Measurements from ENCODE around the gene LRRK2.

LRRK2 gene

GRCh38 chr12:40183715-40184114 lies 41.1 kb upstream of the LRRK2 start:
- no peak for DNase-seq (ENCODE audit: low spot score)
- H3K27me3 ChIP-seq (ENCODE audit: insufficient read depth, poor library complexity, severe bottlenecking) = no peaks in the 10 kb centered on the region
- H3K9me3 ChIP-seq (ENCODE audit: severe bottlenecking) = no peaks in the 10 kb centered on the region
- no peaks in the 10 kb centered on the region for H3K4me1 ChIP-seq (ENCODE audit: insufficient read depth, poor library complexity, severe bottlenecking)
- no peak for ATAC-seq (ENCODE audit: low read depth)
- TF ChIP-seq CTCF (IDR thresholded peaks at IDR 0.05; ENCODE audit: poor library complexity, severe bottlenecking) = no peak
- H3K27ac ChIP-seq (ENCODE audit: poor library complexity, severe bottlenecking) = no peak overlapping the region
- no peak overlapping the region for H3K4me3 ChIP-seq (ENCODE audit: severe bottlenecking)
- H3K36me3 ChIP-seq (ENCODE audit: low read depth) = no peaks in the 10 kb centered on the region

GRCh38 chr12:40184493-40185302 lies 40.1 kb upstream of the LRRK2 start:
- no peak overlapping the region for H3K4me3 ChIP-seq (ENCODE audit: severe bottlenecking)

GRCh38 chr12:40185303-40185693 lies 39.5 kb upstream of the LRRK2 start:
- TF ChIP-seq CTCF (IDR thresholded peaks at IDR 0.05; ENCODE audit: poor library complexity, severe bottlenecking) = no peak
- peaks cover 3% of the 10 kb centered on the region for H3K9me3 ChIP-seq (ENCODE audit: severe bottlenecking)
- no peak overlapping the region for H3K4me3 ChIP-seq (ENCODE audit: severe bottlenecking)
- no peaks in the 10 kb centered on the region for H3K36me3 ChIP-seq (ENCODE audit: low read depth)
- ATAC-seq (ENCODE audit: low read depth) (no peak), DNase-seq (ENCODE audit: low spot score) (no peak)
- no peak overlapping the region for H3K27ac ChIP-seq (ENCODE audit: poor library complexity, severe bottlenecking)
- no peaks in the 10 kb centered on the region for H3K4me1 ChIP-seq (ENCODE audit: insufficient read depth, poor library complexity, severe bottlenecking)
- no peaks in the 10 kb centered on the region for H3K27me3 ChIP-seq (ENCODE audit: insufficient read depth, poor library complexity, severe bottlenecking)

More at GRCh38 chr12:40184493-40185302, 40.1 kb upstream of the LRRK2 start:
- no peaks in the 10 kb centered on the region for H3K4me1 ChIP-seq (ENCODE audit: insufficient read depth, poor library complexity, severe bottlenecking)
- DNase-seq (ENCODE audit: low spot score) (no peak), ATAC-seq (ENCODE audit: low read depth) (no peak)
- no peak overlapping the region for H3K27ac ChIP-seq (ENCODE audit: poor library complexity, severe bottlenecking)
- no peaks in the 10 kb centered on the region for H3K36me3 ChIP-seq (ENCODE audit: low read depth)
- H3K27me3 ChIP-seq (ENCODE audit: insufficient read depth, poor library complexity, severe bottlenecking) = no peaks in the 10 kb centered on the region
- TF ChIP-seq CTCF (IDR thresholded peaks at IDR 0.05; ENCODE audit: poor library complexity, severe bottlenecking) = no peak
- H3K9me3 ChIP-seq (ENCODE audit: severe bottlenecking) = peaks cover 3% of the 10 kb centered on the region

- no peak for TF ChIP-seq CTCF (IDR thresholded peaks at IDR 0.05; ENCODE audit: poor library complexity, severe bottlenecking)
- DNase-seq (ENCODE audit: low spot score) (no peak), ATAC-seq (ENCODE audit: low read depth) (no peak)
- no peak overlapping the region for H3K27ac ChIP-seq (ENCODE audit: poor library complexity, severe bottlenecking)
- H3K9me3 ChIP-seq (ENCODE audit: severe bottlenecking) = peaks cover 3% of the 10 kb centered on the region
- no peaks in the 10 kb centered on the region for H3K4me1 ChIP-seq (ENCODE audit: insufficient read depth, poor library complexity, severe bottlenecking)
- H3K27me3 ChIP-seq (ENCODE audit: insufficient read depth, poor library complexity, severe bottlenecking) = no peaks in the 10 kb centered on the region
- H3K4me3 ChIP-seq (ENCODE audit: severe bottlenecking) = no peak overlapping the region
- no peaks in the 10 kb centered on the region for H3K36me3 ChIP-seq (ENCODE audit: low read depth)
Measured at GRCh38 chr12:40188558-40189320, 36.1 kb upstream of the LRRK2 start.
